ENCODE results near the gene FRMD4A.

Gene FRMD4A

GRCh38 chr10:14336736-14337135 lies 6.0 kb upstream of the FRMD4A start:
- ATAC-seq = no peak

- no peak for ATAC-seq
Measured at GRCh38 chr10:14334771-14335170, 4.0 kb upstream of the FRMD4A start.

- ATAC-seq = no peak
Measured at GRCh38 chr10:14333606-14334005, 2.9 kb upstream of the FRMD4A start.

- no peak for ATAC-seq
Measured at GRCh38 chr10:14332903-14333302, 2.2 kb upstream of the FRMD4A start.

- ATAC-seq = no peak
Measured at GRCh38 chr10:14329746-14330173, 964 bp downstream of the FRMD4A start.

- no peak for ATAC-seq
Measured at GRCh38 chr10:14328881-14329672, 1.6 kb downstream of the FRMD4A start.

GRCh38 chr10:14327527-14327926 lies 3.2 kb downstream of the FRMD4A start:
- no peak for ATAC-seq

GRCh38 chr10:14326581-14326980 lies 4.1 kb downstream of the FRMD4A start:
- ATAC-seq = no peak

- ATAC-seq = no peak
Measured at GRCh38 chr10:14325325-14325955, 5.3 kb downstream of the FRMD4A start.

GRCh38 chr10:14322526-14323188 lies 8.1 kb downstream of the FRMD4A start:
- no peak for ATAC-seq

- ATAC-seq = no peak
Measured at GRCh38 chr10:14318007-14318406, 12.7 kb downstream of the FRMD4A start.

GRCh38 chr10:14312014-14312413 lies 18.7 kb downstream of the FRMD4A start:
- no peak for ATAC-seq

GRCh38 chr10:14311206-14311957 lies 19.3 kb downstream of the FRMD4A start:
- no peak for ATAC-seq

GRCh38 chr10:14309593-14309992 lies 21.1 kb downstream of the FRMD4A start:
- no peak for ATAC-seq

- no peak for ATAC-seq
Measured at GRCh38 chr10:14306190-14306589, 24.5 kb downstream of the FRMD4A start.

GRCh38 chr10:14304046-14304445 lies 26.7 kb downstream of the FRMD4A start:
- ATAC-seq = no peak

GRCh38 chr10:14302035-14302434 lies 28.7 kb downstream of the FRMD4A start:
- ATAC-seq = no peak

- no peak for ATAC-seq
Measured at GRCh38 chr10:14299556-14299955, 31.2 kb downstream of the FRMD4A start.

- no peak for ATAC-seq
Measured at GRCh38 chr10:14296065-14296709, 34.5 kb downstream of the FRMD4A start.

GRCh38 chr10:14294347-14295059 lies 36.2 kb downstream of the FRMD4A start:
- ATAC-seq = no peak

GRCh38 chr10:14293526-14293925 lies 37.2 kb downstream of the FRMD4A start:
- no peak for ATAC-seq

- no peak for ATAC-seq
Measured at GRCh38 chr10:14291296-14291695, 39.4 kb downstream of the FRMD4A start.
